ENCODE data around the gene F2RL3. TPM values are rescaled to one million over a fixed set of nuclear protein-coding genes. Genes with fewer than 3 reads are reported as not detected.

The F2RL3 gene
- total RNA-seq, 1 donor from 2014 or later = 25.3 TPM

DNA sequence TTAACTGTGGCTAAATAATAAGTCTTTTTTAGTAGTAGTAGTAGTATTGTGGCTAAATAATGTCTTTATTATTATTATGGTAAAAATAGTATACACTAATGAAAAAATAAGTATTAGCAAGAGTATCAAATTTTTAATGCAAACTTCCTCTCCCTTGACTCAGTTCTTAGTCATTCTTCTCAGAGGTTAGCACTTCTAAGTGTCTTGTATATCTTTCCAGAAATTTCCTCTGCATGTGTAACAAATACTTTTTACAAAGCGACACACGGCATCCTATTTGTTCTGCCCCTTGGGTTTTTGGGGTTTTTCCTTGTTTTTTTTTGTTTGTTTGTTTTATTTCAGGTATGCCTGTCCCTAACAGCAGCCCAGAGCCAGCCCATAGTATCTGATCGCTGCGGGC lies 38.7 kb upstream of the F2RL3 start:
- intact Hi-C loops (cut with DNase I) = no loop called here
- H3K36me3 ChIP-seq = peaks cover 94% of the 10 kb centered on the region
- no peak for ATAC-seq

DNA sequence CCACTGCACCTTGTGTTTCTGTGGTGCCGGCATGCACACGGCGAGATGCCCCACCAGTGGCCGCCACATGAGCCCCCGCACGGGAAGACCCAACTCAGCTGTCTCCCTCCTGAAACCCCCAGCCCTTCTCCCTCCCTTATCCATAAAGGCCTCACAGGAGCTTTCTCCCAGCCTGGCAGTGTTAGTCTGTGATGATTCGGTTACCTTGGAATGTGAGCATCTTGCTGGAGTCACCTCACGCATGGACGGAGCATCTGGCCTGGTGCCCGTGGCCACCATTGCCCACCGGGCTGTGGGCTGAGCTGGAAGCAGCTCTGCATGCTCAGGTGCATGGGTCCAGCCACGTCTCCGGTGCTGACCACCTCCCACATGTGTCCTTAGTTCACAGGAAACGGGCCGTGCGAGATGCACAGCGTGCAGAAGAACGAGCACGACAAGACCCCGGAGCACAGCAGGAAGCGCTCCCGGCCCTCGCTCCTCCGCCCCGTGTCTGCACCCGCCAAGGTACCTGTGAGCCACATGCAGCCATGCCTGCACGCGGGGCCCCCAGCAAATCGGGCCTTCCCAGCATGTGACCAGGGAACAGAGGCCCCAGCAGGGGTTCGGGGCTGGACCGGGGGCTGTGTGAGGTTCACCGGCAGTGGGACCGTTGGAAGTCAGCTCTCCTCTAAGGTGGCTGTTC lies 37.6 kb upstream of the F2RL3 start:
- Histone ChIP-seq H3K27ac (no peak overlapping the region), H3K27me3 (no peaks in the 10 kb centered on the region), H3K36me3 (peaks cover 89% of the 10 kb centered on the region), H3K4me3 (no peak overlapping the region), H3K9me3 (no peaks in the 10 kb centered on the region), H3K4me1 (no peaks in the 10 kb centered on the region)
- intact Hi-C loops (cut with DNase I) = no loop called here
- DNase-seq (no peak), ATAC-seq (no peak)
- TF ChIP-seq, protein P1, sequence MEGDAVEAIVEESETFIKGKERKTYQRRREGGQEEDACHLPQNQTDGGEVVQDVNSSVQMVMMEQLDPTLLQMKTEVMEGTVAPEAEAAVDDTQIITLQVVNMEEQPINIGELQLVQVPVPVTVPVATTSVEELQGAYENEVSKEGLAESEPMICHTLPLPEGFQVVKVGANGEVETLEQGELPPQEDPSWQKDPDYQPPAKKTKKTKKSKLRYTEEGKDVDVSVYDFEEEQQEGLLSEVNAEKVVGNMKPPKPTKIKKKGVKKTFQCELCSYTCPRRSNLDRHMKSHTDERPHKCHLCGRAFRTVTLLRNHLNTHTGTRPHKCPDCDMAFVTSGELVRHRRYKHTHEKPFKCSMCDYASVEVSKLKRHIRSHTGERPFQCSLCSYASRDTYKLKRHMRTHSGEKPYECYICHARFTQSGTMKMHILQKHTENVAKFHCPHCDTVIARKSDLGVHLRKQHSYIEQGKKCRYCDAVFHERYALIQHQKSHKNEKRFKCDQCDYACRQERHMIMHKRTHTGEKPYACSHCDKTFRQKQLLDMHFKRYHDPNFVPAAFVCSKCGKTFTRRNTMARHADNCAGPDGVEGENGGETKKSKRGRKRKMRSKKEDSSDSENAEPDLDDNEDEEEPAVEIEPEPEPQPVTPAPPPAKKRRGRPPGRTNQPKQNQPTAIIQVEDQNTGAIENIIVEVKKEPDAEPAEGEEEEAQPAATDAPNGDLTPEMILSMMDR (IDR thresholded peaks at IDR 0.05) = no peak

More for the DNA sequence above, 38.7 kb upstream of the F2RL3 start:
- Histone ChIP-seq H3K4me3 (no peak overlapping the region), H3K4me1 (no peaks in the 10 kb centered on the region), H3K9me3 (no peaks in the 10 kb centered on the region), H3K27me3 (no peaks in the 10 kb centered on the region), H3K27ac (no peak overlapping the region)
- TF ChIP-seq, protein P1 (IDR thresholded peaks at IDR 0.05) = no peak
- DNase-seq = no peak

DNA sequence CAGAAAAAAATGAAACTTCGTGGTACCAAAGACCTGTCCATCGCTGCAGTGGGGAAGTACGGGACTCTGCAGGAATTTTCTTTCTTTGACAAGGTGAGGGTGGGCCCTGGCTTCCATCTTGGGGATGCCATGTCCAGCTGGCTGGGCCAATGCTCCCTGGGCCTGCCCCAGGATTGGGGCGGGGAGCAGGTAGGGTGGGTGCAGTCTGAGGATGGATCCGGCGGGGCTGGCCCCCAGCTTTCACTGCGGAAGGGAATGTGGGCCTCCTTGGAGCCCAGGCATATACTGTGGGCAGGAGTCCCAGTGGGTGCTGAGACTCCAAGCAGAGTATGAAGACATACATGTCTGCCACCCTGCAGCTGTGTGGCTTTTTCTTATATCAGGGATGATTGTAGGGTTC lies 35.7 kb upstream of the F2RL3 start:
- Histone ChIP-seq H3K9me3 (no peaks in the 10 kb centered on the region), H3K27ac (no peak overlapping the region), H3K36me3 (peaks cover 76% of the 10 kb centered on the region), H3K4me3 (no peak overlapping the region), H3K27me3 (no peaks in the 10 kb centered on the region), H3K4me1 (no peaks in the 10 kb centered on the region)
- ATAC-seq = no peak
- TF ChIP-seq, protein P1 (IDR thresholded peaks at IDR 0.05) = no peak
- DNase-seq = no peak
- intact Hi-C loops (cut with DNase I) = no loop called here

DNA sequence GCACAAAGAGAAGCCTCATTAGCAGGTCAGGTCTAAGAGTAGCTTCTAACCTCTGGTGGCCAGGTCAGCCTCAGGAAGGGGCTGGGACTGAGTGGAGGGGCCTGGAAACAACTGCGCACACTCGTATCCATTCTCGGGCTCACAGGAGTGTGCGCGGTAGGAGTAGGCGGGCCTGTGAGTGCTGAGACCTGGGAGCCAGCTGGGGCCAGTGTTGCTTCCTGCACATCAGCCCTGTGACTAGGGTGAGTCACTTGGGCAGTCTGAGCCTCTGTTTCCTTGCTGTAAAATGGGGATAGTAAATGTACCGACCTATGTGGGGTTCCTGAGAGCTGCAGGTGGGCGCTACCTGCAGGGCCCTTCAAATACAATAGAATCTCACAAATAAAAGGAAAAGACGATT lies 32.7 kb upstream of the F2RL3 start:
- no peak for DNase-seq
- TF ChIP-seq, protein P1 (IDR thresholded peaks at IDR 0.05) = no peak
- no peak for ATAC-seq
- Histone ChIP-seq H3K36me3 (peaks cover 54% of the 10 kb centered on the region), H3K27ac (no peak overlapping the region), H3K27me3 (no peaks in the 10 kb centered on the region), H3K9me3 (no peaks in the 10 kb centered on the region), H3K4me3 (no peak overlapping the region), H3K4me1 (no peaks in the 10 kb centered on the region)
- intact Hi-C loops (cut with DNase I) = no loop called here

DNA sequence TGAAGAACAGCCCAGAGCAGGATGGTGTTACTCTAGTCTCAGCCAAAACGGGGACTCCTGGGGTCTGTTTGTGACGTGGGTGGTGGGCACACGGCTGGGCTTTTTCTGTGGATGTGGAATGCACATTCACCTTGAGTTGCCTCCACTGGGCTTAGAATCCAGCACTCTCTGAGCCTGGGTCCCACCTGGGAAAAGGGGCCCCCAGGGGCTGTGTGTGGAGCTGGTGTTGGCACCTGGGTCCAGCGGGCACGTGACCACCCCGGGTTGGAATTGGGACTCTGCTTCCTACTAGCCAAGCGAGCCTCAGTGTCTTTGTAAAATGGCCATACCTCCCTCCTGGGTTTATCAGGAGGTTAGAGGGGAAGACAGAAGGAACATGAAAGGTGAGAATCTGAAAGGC lies 29.2 kb upstream of the F2RL3 start:
- intact Hi-C loops (cut with DNase I) = no loop called here
- no peak overlapping the region for H3K27ac ChIP-seq
- H3K36me3 ChIP-seq = peaks cover 47% of the 10 kb centered on the region
- ATAC-seq (no peak), DNase-seq (no peak)
- TF ChIP-seq, protein P1 (IDR thresholded peaks at IDR 0.05) = no peak
- no peaks in the 10 kb centered on the region for H3K4me1 ChIP-seq
- H3K4me3 ChIP-seq = no peak overlapping the region
- no peaks in the 10 kb centered on the region for H3K27me3 ChIP-seq
- no peaks in the 10 kb centered on the region for H3K9me3 ChIP-seq

DNA sequence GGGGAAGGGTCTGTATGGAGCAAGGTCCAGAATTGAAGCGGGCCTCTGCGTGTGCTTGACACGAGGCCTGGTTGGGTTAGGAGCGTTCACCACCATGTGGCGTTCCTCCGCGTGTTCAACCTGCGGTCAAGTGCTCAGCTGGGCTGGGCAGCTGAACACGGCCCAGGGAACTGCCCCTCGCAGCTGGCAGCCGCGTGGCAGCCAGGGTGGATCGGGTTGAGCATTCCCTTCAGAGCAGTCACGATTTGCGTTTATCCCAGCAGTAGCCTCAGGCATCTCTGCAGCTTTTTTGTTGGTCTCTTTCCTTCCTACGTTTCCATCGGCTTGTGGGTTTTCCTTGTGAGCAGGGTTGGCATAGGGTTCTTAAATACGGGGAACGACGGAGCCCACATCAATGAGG lies 28.7 kb upstream of the F2RL3 start:
- intact Hi-C loops (cut with DNase I) = no loop called here
- Histone ChIP-seq H3K4me1 (no peaks in the 10 kb centered on the region), H3K36me3 (peaks cover 47% of the 10 kb centered on the region), H3K4me3 (no peak overlapping the region), H3K27me3 (no peaks in the 10 kb centered on the region), H3K27ac (no peak overlapping the region), H3K9me3 (no peaks in the 10 kb centered on the region)
- TF ChIP-seq, protein P1 (IDR thresholded peaks at IDR 0.05) = no peak
- no peak for ATAC-seq
- DNase-seq = no peak
